ENCODE results near the gene PDCD1. TPM values are rescaled to one million over a fixed set of nuclear protein-coding genes. Genes with fewer than 3 reads are reported as not detected.

PDCD1 gene
- total and polyA plus RNA-seq, 2 donors (not counting 1 experiment from before 2014, with no cell fraction given) = not detected

DNA sequence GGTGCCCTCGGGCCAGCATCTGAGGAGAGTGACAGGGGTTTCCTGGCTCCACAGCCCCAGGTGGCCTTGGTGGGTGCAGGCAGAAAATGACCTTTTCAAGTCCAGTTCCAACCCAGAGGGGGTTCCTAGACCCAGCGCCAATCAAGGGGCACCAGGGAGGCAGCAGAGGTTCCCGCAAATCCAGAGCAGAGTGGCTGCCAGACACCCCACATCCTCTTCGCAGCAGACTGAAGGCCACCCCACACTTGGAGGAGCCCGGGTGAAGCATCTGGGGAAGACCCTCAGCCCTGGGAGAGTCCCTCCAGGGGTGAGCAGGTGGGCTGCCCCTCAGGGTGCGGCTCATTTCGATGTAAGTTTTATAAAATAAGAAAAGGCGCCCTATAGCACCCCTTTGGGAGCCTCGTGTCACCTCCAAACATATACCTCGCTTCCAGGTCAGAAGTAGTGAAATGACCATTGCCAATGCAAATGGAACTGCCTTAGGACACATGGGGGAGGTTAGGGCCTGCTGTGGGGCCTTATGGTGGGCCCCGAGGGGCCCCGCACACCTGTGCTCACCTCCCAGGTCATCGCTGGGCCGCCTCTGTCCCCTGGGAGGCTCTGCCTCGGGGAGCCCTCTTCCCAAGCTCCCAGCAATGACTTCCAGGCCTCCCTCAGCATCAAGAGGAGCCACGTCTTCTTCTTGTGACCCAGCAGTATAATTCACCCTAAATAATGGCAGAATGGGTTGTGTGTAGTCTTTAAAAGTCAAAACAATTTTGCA lies 21.8 kb upstream of the PDCD1 start:
- Histone ChIP-seq H4K20me1 (ENCODE audit: control insufficient read depth, extremely low read depth, insufficient read depth, low read length) (no peaks in the 10 kb centered on the region), H3K36me3 (ENCODE audit: control insufficient read depth, insufficient read depth, low read length) (no peaks in the 10 kb centered on the region), H3K4me1 (ENCODE audit: control insufficient read depth, extremely low read depth, insufficient read depth, low read length) (peaks cover 13% of the 10 kb centered on the region), H3K79me2 (ENCODE audit: control insufficient read depth, insufficient read depth, low read length) (no peaks in the 10 kb centered on the region), H3K27me3 (ENCODE audit: control insufficient read depth, insufficient read depth, low read length) (no peaks in the 10 kb centered on the region), H3K27ac (ENCODE audit: insufficient read depth, low read length) (no peak overlapping the region), H3K4me3 (replicated peaks in 1 of 4; ENCODE audit: control extremely low read depth in 1 of 4, insufficient read depth in 1 of 4, low read depth in 3 of 4, low read length in 4 of 4) (peak overlapping the region; percentile 59 to 73 (median 64)), H3K9ac (ENCODE audit: insufficient read depth, low read length) (no peak overlapping the region), H2AFZ (ENCODE audit: low read length) (peak overlapping the region; percentile 69), H3K9me3 (ENCODE audit: control insufficient read depth, insufficient read depth, low read depth, low read length) (no peaks in the 10 kb centered on the region), H3K4me2 (ENCODE audit: extremely low read depth, insufficient read depth, low read length) (peak overlapping the region; percentile 94)
- TF ChIP-seq EZH2 (IDR thresholded peaks at IDR 0.05; ENCODE audit: low read length, missing control alignments) = no peak
- TF ChIP-seq, protein P1, sequence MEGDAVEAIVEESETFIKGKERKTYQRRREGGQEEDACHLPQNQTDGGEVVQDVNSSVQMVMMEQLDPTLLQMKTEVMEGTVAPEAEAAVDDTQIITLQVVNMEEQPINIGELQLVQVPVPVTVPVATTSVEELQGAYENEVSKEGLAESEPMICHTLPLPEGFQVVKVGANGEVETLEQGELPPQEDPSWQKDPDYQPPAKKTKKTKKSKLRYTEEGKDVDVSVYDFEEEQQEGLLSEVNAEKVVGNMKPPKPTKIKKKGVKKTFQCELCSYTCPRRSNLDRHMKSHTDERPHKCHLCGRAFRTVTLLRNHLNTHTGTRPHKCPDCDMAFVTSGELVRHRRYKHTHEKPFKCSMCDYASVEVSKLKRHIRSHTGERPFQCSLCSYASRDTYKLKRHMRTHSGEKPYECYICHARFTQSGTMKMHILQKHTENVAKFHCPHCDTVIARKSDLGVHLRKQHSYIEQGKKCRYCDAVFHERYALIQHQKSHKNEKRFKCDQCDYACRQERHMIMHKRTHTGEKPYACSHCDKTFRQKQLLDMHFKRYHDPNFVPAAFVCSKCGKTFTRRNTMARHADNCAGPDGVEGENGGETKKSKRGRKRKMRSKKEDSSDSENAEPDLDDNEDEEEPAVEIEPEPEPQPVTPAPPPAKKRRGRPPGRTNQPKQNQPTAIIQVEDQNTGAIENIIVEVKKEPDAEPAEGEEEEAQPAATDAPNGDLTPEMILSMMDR (conservative IDR thresholded peaks at IDR 0.05 in 1 of 2, IDR thresholded peaks at IDR 0.05 in 1 of 2; ENCODE audit: low read depth in 1 of 2, low read length in 2 of 2) = no peak
- no peak for DNase-seq (ENCODE audit: low read depth in 2 of 2)

DNA sequence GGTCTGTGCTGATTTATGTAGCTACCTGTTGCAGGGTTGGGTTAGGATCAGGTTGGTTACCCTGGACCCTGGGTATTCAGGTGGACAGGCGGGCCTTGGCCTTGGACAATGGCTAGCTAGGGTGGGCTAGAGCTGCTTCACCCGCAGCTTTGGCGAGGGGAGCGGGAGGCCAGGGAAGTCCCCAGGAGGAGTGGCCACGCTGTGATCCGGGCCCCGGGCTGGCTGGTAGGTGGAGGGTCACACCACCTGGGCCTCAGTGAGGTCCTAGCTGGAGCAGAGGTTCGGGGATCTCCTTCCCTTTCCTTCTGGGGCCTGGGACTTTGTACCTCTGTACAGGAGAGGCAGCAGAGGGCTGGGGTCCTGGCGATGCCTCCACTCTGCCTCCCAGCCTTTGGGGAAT lies 20.6 kb upstream of the PDCD1 start:
- Histone ChIP-seq H2AFZ (ENCODE audit: low read length) (no peak overlapping the region), H3K9ac (ENCODE audit: insufficient read depth, low read length) (no peak overlapping the region), H3K27ac (ENCODE audit: insufficient read depth, low read length) (no peak overlapping the region), H3K36me3 (ENCODE audit: control insufficient read depth, insufficient read depth, low read length) (no peaks in the 10 kb centered on the region), H4K20me1 (ENCODE audit: control insufficient read depth, extremely low read depth, insufficient read depth, low read length) (no peaks in the 10 kb centered on the region), H3K4me3 (replicated peaks in 1 of 4; ENCODE audit: control extremely low read depth in 1 of 4, insufficient read depth in 1 of 4, low read depth in 3 of 4, low read length in 4 of 4) (no peak overlapping the region), H3K4me1 (ENCODE audit: control insufficient read depth, extremely low read depth, insufficient read depth, low read length) (peaks cover 13% of the 10 kb centered on the region), H3K4me2 (ENCODE audit: extremely low read depth, insufficient read depth, low read length) (no peak overlapping the region), H3K79me2 (ENCODE audit: control insufficient read depth, insufficient read depth, low read length) (no peaks in the 10 kb centered on the region), H3K27me3 (ENCODE audit: control insufficient read depth, insufficient read depth, low read length) (no peaks in the 10 kb centered on the region), H3K9me3 (ENCODE audit: control insufficient read depth, insufficient read depth, low read depth, low read length) (no peaks in the 10 kb centered on the region)
- no peak for DNase-seq (ENCODE audit: low read depth in 2 of 2)
- TF ChIP-seq EZH2 (IDR thresholded peaks at IDR 0.05; ENCODE audit: low read length, missing control alignments) = no peak
- TF ChIP-seq, protein P1 (conservative IDR thresholded peaks at IDR 0.05 in 1 of 2, IDR thresholded peaks at IDR 0.05 in 1 of 2; ENCODE audit: low read depth in 1 of 2, low read length in 2 of 2) = no peak

DNA sequence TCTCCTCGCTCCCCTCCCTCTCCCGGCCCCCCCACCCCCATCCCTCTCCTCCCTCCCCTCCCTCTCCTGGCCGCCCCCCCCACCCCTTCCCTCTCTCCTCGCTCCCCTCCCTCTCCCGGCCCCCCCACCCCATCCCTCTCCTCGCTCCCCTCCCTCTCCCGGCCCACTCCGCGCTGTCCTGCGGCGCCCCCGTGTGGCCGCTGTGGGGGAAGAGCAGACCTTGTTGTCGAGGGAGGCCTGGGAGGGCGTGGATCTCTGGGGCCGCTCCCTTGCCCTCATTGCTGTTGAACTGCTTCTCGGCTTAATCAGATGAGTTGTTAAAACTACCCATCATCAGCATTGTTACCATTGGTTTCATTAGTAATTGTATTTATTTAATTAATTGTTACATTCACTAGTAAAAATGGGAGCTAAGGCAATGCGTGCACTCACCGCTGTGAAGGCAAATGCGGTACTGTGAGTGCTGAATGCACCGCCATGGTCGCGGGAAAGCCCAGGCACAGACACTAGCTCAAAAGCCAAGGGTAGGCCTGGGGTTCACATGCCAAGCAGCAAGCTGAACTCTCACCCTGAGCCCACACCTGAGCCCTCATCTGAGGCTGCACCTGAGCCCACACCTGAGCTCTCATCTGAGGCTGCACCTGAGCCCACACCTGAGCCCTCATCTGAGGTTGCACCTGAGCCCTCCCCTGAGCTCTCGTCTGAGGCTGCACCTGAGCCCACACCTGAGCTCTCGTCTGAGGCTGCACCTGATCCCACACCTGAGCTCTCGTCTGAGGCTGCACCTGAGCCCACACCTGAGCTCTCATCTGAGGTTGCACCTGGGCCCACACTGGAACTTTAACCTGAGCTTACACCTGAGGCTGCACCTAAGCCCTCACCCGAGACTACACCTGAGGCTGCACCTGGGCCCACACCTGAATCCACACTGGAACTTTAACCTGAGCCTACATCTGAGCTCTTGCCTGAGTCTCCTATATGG lies 19.6 kb upstream of the PDCD1 start:
- H3K27ac ChIP-seq (ENCODE audit: insufficient read depth, low read length) = no peak overlapping the region

More for the DNA sequence above, 19.6 kb upstream of the PDCD1 start:
- TF ChIP-seq, protein P1 (conservative IDR thresholded peaks at IDR 0.05 in 1 of 2, IDR thresholded peaks at IDR 0.05 in 1 of 2; ENCODE audit: low read depth in 1 of 2, low read length in 2 of 2) = peak; percentile 56 to 68
- TF ChIP-seq EZH2 (IDR thresholded peaks at IDR 0.05; ENCODE audit: low read length, missing control alignments) = no peak
- no peak overlapping the region for H3K4me2 ChIP-seq (ENCODE audit: extremely low read depth, insufficient read depth, low read length)
- H3K27me3 ChIP-seq (ENCODE audit: control insufficient read depth, insufficient read depth, low read length) = no peaks in the 10 kb centered on the region
- H2AFZ ChIP-seq (ENCODE audit: low read length) = no peak overlapping the region
- peak; percentile 56 to 70 for DNase-seq (ENCODE audit: low read depth in 2 of 2)
- H3K4me1 ChIP-seq (ENCODE audit: control insufficient read depth, extremely low read depth, insufficient read depth, low read length) = peaks cover 13% of the 10 kb centered on the region
- no peaks in the 10 kb centered on the region for H3K79me2 ChIP-seq (ENCODE audit: control insufficient read depth, insufficient read depth, low read length)
- H3K9me3 ChIP-seq (ENCODE audit: control insufficient read depth, insufficient read depth, low read depth, low read length) = no peaks in the 10 kb centered on the region
- H3K4me3 ChIP-seq (replicated peaks in 1 of 4; ENCODE audit: control extremely low read depth in 1 of 4, insufficient read depth in 1 of 4, low read depth in 3 of 4, low read length in 4 of 4) = no peak overlapping the region
- H3K36me3 ChIP-seq (ENCODE audit: control insufficient read depth, insufficient read depth, low read length) = no peaks in the 10 kb centered on the region
- H3K9ac ChIP-seq (ENCODE audit: insufficient read depth, low read length) = no peak overlapping the region
- H4K20me1 ChIP-seq (ENCODE audit: control insufficient read depth, extremely low read depth, insufficient read depth, low read length) = no peaks in the 10 kb centered on the region
